NCI-H1930 (cell line): Measurements from ENCODE around the gene ARHGAP27.

ENCODE experiments used
- DNase-seq, 2 experiments: peaks; one replicate each; lab custom pipeline; 2025; lab: John Stamatoyannopoulos, UW

ARHGAP27 gene

DNA sequence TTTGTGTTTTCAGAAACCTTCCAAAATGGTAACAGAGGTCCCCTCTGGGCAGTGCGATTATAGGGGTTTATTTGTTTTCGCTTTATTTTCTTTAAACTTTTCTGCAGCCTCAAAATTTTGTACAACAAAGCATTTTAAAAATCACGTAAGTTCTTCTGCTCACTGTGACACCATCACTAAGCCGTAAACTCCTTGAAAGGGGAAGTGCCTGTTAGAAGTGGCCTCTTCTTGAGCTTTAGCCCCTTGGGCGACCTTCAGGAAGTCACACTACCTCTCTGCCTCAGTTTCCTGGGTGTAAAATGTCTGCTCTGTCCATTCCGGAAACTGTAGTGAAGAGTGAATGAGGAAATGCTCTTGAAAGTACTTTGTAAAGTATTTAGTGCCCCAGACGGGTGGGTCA, 26.6 kb downstream of the ARHGAP27 start:
- DNase-seq = no peak

- peak; percentile 43 to 56 for DNase-seq
These were observed 27.2 kb downstream of the ARHGAP27 start for GRCh38 chr17:45405250-45406086.

GRCh38 chr17:45404870-45405249, 27.8 kb downstream of the ARHGAP27 start:
- DNase-seq = no peak

- DNase-seq = no peak
These were observed 28.7 kb downstream of the ARHGAP27 start for GRCh38 chr17:45403906-45404490.

GRCh38 chr17:45402916-45403315, 29.8 kb downstream of the ARHGAP27 start:
- DNase-seq = no peak

DNA sequence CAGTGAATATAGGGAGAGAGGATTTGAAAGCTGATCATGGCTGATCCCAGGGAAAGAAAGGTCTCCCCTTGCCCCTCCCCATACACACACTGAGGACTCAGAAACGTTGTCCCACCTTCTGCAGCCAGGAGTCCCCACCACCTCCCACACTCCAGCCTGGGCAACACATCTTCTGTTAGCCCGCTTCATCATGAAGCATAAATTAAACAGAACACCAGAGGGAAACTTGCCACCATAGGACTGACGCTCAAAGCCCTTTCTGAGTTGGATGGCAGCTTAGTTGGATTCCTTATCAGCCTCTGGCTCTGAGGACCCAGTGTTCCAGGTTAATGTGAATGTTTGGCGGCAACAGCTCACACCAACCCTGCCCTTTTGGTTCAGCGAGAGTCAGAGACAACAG, 33.9 kb downstream of the ARHGAP27 start:
- no peak for DNase-seq

DNA sequence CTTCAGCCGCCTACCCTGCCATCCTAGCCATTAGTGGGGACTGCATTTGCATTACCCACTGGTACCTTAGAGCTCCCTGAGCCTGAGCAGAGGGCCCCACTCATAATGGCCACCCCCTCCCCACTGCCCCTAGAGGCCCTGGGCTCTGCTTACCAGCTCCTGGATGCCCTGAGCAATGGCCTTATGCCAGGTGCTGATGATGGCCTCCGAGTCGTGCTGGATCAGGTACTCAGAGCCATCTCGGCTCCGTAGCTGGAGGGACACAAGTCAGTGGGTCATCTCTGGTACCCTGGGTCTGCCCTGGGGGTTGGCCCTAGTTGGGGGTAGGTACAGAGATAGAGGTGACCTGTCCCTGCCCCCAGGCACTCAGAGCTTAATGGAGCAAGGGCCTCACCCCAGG, 34.9 kb downstream of the ARHGAP27 start:
- DNase-seq = no peak

DNA sequence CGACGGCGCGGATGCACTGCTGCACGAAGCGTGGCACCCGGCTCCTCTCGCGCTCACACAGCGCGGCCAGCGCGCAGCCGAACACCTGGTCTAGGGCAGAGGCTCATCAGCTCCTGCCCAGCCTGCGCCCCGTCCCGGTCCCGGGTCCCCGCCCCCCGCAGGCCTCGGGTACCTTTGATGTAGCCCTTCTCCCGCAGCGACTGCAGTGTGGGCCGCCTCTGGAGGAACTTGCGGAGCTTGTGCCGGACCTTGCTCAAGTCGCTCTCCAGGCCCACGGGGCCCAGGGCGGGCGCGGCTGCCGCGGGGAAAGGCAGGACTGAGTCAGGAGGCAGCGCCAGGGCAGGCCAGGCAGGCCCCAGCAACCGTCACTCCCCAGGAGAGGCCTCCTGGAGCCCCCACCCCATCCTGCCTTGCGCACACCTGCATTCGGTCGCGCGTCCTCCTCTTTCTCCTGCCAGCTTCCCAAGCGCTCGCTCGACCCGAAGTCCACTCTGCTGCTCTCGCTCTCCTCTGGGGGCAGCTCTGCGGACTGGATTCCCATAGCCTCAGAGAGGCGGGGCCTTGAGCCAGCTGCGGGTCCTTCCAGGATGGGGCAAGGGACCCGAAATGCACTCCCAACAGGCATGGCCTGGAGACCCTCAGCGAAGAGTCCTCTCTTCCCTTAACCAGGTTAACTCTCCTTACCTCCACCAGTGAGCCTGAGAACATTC, 36.0 kb downstream of the ARHGAP27 start:
- no peak for DNase-seq

GRCh38 chr17:45395569-45396415, 36.9 kb downstream of the ARHGAP27 start:
- no peak for DNase-seq

DNA sequence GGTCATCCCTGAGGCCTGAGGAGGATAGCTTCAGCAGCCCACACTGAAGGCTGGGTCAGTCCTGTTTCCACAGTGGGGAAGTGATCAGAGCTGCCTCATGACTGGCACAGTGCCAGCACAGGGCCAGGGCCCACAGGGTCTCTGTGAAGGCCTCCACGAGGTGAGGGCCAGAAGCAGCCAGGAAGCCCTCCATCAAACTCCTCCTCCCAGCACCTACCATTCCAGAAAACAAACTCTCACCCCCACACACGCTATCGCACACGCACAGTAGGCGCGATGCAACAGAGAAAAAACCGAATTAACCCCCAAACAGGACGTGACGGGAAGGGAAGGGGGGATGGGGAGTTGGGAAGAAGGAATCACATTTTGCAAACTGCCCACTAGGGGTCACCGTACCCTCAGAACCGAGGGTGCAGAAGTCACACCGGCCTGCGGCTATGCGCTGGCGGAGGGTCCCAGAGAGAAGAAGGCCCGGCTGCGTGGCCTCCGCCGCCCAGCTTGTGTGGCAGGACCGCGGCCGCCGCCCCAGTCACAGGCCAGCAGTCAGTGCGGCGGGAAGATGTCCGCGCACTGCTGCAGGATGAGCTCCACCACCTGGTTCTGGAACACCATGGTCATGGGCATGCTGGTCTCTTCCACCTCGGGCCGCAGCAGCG, 37.6 kb downstream of the ARHGAP27 start:
- DNase-seq = peak in 1 of 2 experiments; percentile 22

GRCh38 chr17:45394564-45394912, 38.1 kb downstream of the ARHGAP27 start:
- no peak for DNase-seq

- DNase-seq = no peak
These were observed 38.6 kb downstream of the ARHGAP27 start for GRCh38 chr17:45394091-45394490.

DNA sequence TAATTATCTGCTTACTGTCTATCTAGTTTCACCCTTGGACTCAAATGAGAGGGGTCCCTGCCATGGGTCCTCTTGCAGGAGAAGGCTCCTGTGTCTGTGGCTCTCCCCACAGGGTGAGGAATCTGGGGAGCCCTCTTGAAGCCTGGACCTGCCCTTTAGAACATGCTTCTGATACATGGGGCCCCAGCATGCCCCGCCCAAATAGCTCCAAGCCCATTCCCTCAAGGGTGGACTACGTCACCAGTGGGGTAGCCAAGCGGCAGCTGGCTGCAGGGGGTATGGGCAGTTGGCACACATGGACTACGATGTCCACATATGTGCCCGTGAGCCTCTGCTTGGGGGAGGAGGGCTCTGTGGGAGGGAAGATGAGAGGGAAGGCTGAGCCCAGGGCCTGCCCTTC, 39.3 kb downstream of the ARHGAP27 start:
- no peak for DNase-seq

DNA sequence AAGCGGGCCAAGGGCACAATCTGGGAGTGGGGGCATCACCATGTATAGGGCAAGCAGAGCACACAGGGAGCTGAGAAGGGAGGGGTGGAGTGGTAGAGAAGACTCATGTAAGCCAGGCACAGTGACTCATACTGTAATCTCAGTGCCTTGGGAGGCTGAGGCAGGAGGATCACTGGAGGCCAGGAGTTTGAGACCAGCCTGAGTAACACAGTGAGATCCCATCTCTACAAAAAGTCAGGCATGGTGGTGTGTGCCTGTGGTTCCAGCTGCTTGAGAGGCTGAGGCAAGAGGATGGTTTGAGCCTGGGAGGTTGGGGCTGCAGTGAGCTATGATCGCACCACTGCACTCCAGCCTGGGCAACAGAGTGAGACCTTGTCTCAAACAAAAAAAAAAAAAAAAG, 40.8 kb downstream of the ARHGAP27 start:
- no peak for DNase-seq

- no peak for DNase-seq
These were observed 41.4 kb downstream of the ARHGAP27 start for GRCh38 chr17:45391291-45391690.

DNA sequence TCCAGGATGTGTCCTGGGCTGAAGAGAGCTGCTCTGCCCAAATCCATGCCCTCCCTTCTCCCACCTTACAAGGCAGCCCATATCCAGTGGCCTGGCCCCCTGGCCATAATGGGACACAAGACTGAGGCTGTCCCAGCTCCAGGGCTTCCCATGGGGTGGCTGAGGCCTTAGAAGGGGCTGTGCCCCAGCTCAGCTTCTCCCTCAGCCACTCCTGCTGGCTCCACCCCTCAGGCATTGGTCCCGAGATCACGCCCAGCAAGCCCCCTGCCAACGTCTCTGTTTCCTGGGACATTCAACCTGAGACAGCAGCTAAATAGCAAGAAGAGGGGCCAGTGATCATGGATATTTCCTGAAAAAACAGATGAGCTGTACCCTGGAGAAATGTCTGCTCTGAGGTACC, 43.3 kb downstream of the ARHGAP27 start:
- no peak for DNase-seq

DNA sequence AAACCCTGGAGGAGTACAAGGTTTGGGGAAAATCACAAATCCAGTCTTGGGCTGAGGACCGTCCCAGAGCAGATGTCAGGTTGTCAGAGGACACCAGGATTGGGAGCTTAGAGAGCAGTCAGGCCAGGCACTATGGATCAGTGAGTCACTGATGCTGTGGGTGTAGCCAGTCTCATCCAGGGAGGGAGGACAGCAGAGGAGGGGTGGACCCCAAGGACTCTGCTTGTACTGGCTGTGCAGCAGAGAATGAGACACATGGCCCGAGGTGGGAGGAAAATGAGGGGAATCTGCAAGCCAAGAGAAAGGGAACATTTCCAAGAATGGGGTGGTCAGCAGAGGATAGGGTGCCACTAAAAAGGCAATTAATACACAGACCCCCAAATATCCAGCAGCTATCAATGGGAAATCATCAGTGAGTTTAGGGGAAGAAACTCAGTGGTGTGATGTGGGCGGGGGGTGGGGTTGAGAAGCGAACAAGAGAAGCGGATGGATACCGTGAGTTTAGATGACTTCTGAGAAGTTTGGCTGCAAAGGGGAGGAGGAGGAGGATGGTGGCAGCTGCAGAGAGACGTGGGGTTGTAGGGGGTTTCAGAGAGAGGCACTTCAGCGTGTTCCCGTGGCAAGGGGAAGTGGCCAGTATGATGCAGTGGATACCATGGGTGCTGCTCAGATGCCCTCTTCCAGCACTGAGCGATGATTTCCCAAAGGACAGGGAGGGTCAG, 43.9 kb downstream of the ARHGAP27 start:
- no peak for DNase-seq

GRCh38 chr17:45387739-45388138, 44.9 kb downstream of the ARHGAP27 start:
- DNase-seq = no peak

DNA sequence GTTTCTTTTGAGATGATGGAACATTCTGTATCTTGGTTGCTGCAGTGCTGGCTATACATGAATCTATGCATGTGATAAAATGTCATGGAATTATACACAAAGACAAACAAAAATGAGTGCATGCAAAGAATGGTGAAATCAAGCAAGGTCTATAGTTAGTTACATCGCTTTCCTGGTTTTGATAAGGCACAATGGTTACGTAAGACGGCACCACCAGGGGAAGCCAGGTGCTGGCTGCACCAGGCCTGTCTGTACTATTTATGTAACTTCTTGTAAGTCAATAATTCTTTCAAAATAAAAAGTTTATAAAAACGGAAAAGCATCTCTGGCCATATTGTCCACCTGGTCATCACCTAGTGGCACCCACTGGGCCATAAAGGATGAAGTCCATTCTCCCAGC, 46.5 kb downstream of the ARHGAP27 start:
- DNase-seq = no peak

GRCh38 chr17:45385331-45385997, 47.2 kb downstream of the ARHGAP27 start:
- peak; percentile 61 to 77 for DNase-seq
